Lower lobe of right lung (tissue), 2 donors: ENCODE data around the gene SCN1B. TPM values are rescaled to one million over a fixed set of nuclear protein-coding genes. Genes with fewer than 3 reads are reported as not detected.
A peak's percentile ranks its signal among the peaks of the same experiment; 100 is the strongest.
"Not testable (repeated sequence)": the region's sequence is repeated elsewhere in the genome, so short reads cannot be mapped to it uniquely, and the experiment has no call there.

Source experiments
- ATAC-seq, 2 donors: fragments of 200-7000 bp; cut with Tn5 transposase; one replicate each; pipeline ENCODE4 v1.9.1; 2020 to 2022; ENCODE audit warnings: mild to moderate bottlenecking in 2 of 2, moderate library complexity in 2 of 2
- DNase-seq: peaks from one replicate; pipeline ENCODE4 v3.0.0-alpha.2; 2020
- H3K27ac ChIP-seq: fragments of 200-600 bp; one replicate; pipeline ENCODE4 v1.8.0; 2022
- H3K27me3 ChIP-seq: fragments of 200-600 bp; one replicate; pipeline ENCODE4 v1.8.0; 2022; ENCODE audit warnings: low read depth
- H3K36me3 ChIP-seq: fragments of 200-600 bp; one replicate; pipeline ENCODE4 v1.8.0; 2022; ENCODE audit warnings: mild to moderate bottlenecking
- H3K4me1 ChIP-seq: fragments of 200-600 bp; one replicate; pipeline ENCODE4 v1.8.0; 2022
- H3K4me3 ChIP-seq: fragments of 200-600 bp; one replicate; pipeline ENCODE4 v1.8.0; 2022; ENCODE audit warnings: mild to moderate bottlenecking
- H3K9me3 ChIP-seq: fragments of 200-600 bp; one replicate; pipeline ENCODE4 v1.8.0; 2022
- CTCF ChIP-seq: fragments of 200-600 bp; IDR thresholded peaks from one replicate; pipeline ENCODE4 v1.8.0; 2022; ENCODE audit warnings: antibody characterized with exemption, mild to moderate bottlenecking
- intact Hi-C: fragments of 100-400 bp; cut with DNase I; formaldehyde crosslinking; loops from one replicate; pipeline ENCODE4 v1.11.0; 2022
- total RNA-seq: library from RNA; stranded (reverse); fragmentation: NEBNext Ultra II Directional; extraction: Animal tissue kit (Norgen Biotek cat#: 25700); gene quantifications from one replicate; pipeline ENCODE4 v1.2.1, GENCODE V29; 2021
- donor health status: DM: no; HTN: yes; CAD: no; lungs with severe emphysema.

SCN1B gene
- total RNA-seq, 1 donor from 2014 or later = 9.8 TPM

GRCh38 chr19:35044317-35045117 is 14.2 kb downstream of the SCN1B start:
- ATAC-seq (no peak), DNase-seq (no peak)
- H3K9me3 ChIP-seq = no peaks in the 10 kb centered on the region
- H3K27me3 ChIP-seq = no peaks in the 10 kb centered on the region
- H3K4me1 ChIP-seq = peaks cover 41% of the 10 kb centered on the region
- no peaks in the 10 kb centered on the region for H3K36me3 ChIP-seq
- intact Hi-C loops = no loop called here
- no peak overlapping the region for H3K4me3 ChIP-seq
- peak; percentile 98 for TF ChIP-seq CTCF
- H3K27ac ChIP-seq = no peak overlapping the region

- Histone ChIP-seq H3K27ac (no peak overlapping the region), H3K27me3 (no peaks in the 10 kb centered on the region), H3K9me3 (no peaks in the 10 kb centered on the region), H3K36me3 (no peaks in the 10 kb centered on the region), H3K4me3 (no peak overlapping the region), H3K4me1 (peaks cover 28% of the 10 kb centered on the region)
- intact Hi-C loops = no loop called here
- ATAC-seq = no peak
- no peak for DNase-seq
- peak; percentile 29 for TF ChIP-seq CTCF
Observed at GRCh38 chr19:35045667-35046300, 15.5 kb downstream of the SCN1B start.

GRCh38 chr19:35046461-35046860 is 16.2 kb downstream of the SCN1B start:
- intact Hi-C loops = no loop called here
- no peaks in the 10 kb centered on the region for H3K27me3 ChIP-seq

GRCh38 chr19:35048911-35049411 is 18.7 kb downstream of the SCN1B start:
- Histone ChIP-seq H3K27me3 (no peaks in the 10 kb centered on the region), H3K36me3 (no peaks in the 10 kb centered on the region), H3K4me3 (no peak overlapping the region), H3K9me3 (no peaks in the 10 kb centered on the region), H3K27ac (no peak overlapping the region), H3K4me1 (peaks cover 7% of the 10 kb centered on the region)
- ATAC-seq (peak; percentile 9 to 52), DNase-seq (peak; percentile 51)
- intact Hi-C loops = no loop called here
- no peak for TF ChIP-seq CTCF

More at GRCh38 chr19:35046461-35046860, 16.2 kb downstream of the SCN1B start:
- Histone ChIP-seq H3K9me3 (no peaks in the 10 kb centered on the region), H3K27ac (no peak overlapping the region), H3K4me3 (no peak overlapping the region), H3K4me1 (peaks cover 22% of the 10 kb centered on the region), H3K36me3 (no peaks in the 10 kb centered on the region)
- DNase-seq = peak; percentile 23
- TF ChIP-seq CTCF = no peak
- ATAC-seq = no peak

- intact Hi-C loops = no loop called here
- Histone ChIP-seq H3K4me3 (no peak overlapping the region), H3K36me3 (no peaks in the 10 kb centered on the region), H3K27me3 (no peaks in the 10 kb centered on the region), H3K27ac (no peak overlapping the region), H3K9me3 (no peaks in the 10 kb centered on the region), H3K4me1 (peaks cover 2% of the 10 kb centered on the region)
- no peak for DNase-seq
- no peak for ATAC-seq
- no peak for TF ChIP-seq CTCF
Observed at GRCh38 chr19:35049456-35049855, 19.2 kb downstream of the SCN1B start.

GRCh38 chr19:35050662-35051061 is 20.4 kb downstream of the SCN1B start:
- H3K27me3 ChIP-seq, H3K36me3 ChIP-seq, H3K4me3 ChIP-seq, ATAC-seq, H3K4me1 ChIP-seq, H3K27ac ChIP-seq, intact Hi-C loops, H3K9me3 ChIP-seq: not testable (repeated sequence)
- DNase-seq = peak; percentile 0

GRCh38 chr19:35051268-35051667 is 21.0 kb downstream of the SCN1B start:
- H3K27ac ChIP-seq, H3K36me3 ChIP-seq, H3K9me3 ChIP-seq, DNase-seq, H3K4me1 ChIP-seq, intact Hi-C loops, H3K4me3 ChIP-seq, H3K27me3 ChIP-seq, ATAC-seq: not testable (repeated sequence)
